Measurements from ENCODE around the gene MMEL1. TPM values are rescaled to one million over a fixed set of nuclear protein-coding genes. Genes with fewer than 3 reads are reported as not detected.

Gene MMEL1
- total and polyA plus RNA-seq, 2 of the 13 experiments (the other 11 are each of a cell fraction or from before 2014, with no cell fraction given), result 0.48 TPM; not detected in 1

- TF ChIP-seq, protein P1, sequence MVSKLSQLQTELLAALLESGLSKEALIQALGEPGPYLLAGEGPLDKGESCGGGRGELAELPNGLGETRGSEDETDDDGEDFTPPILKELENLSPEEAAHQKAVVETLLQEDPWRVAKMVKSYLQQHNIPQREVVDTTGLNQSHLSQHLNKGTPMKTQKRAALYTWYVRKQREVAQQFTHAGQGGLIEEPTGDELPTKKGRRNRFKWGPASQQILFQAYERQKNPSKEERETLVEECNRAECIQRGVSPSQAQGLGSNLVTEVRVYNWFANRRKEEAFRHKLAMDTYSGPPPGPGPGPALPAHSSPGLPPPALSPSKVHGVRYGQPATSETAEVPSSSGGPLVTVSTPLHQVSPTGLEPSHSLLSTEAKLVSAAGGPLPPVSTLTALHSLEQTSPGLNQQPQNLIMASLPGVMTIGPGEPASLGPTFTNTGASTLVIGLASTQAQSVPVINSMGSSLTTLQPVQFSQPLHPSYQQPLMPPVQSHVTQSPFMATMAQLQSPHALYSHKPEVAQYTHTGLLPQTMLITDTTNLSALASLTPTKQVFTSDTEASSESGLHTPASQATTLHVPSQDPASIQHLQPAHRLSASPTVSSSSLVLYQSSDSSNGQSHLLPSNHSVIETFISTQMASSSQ (IDR thresholded peaks at IDR 0.05; ENCODE audit: low read depth), result no peak
- TF ChIP-seq, protein P1 (CRISPR knock-in tag; IDR thresholded peaks at IDR 0.05; ENCODE audit: borderline replicate concordance), result no peak
- TF ChIP-seq STAG1 (CRISPR knock-in tag; IDR thresholded peaks at IDR 0.05) (peak; percentile 89), ZFP41 (CRISPR knock-in tag; IDR thresholded peaks at IDR 0.05; ENCODE audit: borderline replicate concordance) (no peak), ZNF710 (CRISPR knock-in tag; IDR thresholded peaks at IDR 0.05; ENCODE audit: borderline replicate concordance) (peak; percentile 55; the same call in 1 of the 2 replicates), HIVEP1 (CRISPR knock-in tag; IDR thresholded peaks at IDR 0.05) (no peak), ATF7 (IDR thresholded peaks at IDR 0.05) (no peak), ATF7 (CRISPR knock-in tag; IDR thresholded peaks at IDR 0.05) (no peak), ZNF10 (CRISPR knock-in tag; IDR thresholded peaks at IDR 0.05; ENCODE audit: borderline replicate concordance, low read depth) (no peak), KDM2A (CRISPR knock-in tag; IDR thresholded peaks at IDR 0.05; ENCODE audit: borderline replicate concordance, low read depth) (peak; percentile 68; the same call in 1 of the 2 replicates), ZNF230 (CRISPR knock-in tag; IDR thresholded peaks at IDR 0.05) (no peak), ZSCAN22 (CRISPR knock-in tag; IDR thresholded peaks at IDR 0.05) (no peak), SMARCC2 (IDR thresholded peaks at IDR 0.05) (no peak), ZNF883 (CRISPR knock-in tag; IDR thresholded peaks at IDR 0.05; ENCODE audit: not compliant biosample characterization) (no peak), SAP130 (CRISPR knock-in tag; IDR thresholded peaks at IDR 0.05; ENCODE audit: low read depth) (peak; percentile 52; the same call in 1 of the 2 replicates), REPIN1 (CRISPR knock-in tag; IDR thresholded peaks at IDR 0.05; ENCODE audit: borderline replicate concordance, low read depth) (peak; percentile 34; the same call in 1 of the 2 replicates)
- TF ChIP-seq, protein P2, sequence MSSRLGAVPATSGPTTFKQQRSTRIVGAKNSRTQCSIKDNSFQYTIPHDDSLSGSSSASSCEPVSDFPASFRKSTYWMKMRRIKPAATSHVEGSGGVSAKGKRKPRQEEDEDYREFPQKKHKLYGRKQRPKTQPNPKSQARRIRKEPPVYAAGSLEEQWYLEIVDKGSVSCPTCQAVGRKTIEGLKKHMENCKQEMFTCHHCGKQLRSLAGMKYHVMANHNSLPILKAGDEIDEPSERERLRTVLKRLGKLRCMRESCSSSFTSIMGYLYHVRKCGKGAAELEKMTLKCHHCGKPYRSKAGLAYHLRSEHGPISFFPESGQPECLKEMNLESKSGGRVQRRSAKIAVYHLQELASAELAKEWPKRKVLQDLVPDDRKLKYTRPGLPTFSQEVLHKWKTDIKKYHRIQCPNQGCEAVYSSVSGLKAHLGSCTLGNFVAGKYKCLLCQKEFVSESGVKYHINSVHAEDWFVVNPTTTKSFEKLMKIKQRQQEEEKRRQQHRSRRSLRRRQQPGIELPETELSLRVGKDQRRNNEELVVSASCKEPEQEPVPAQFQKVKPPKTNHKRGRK (CRISPR knock-in tag; IDR thresholded peaks at IDR 0.05), result no peak
- TF ChIP-seq, protein P3, sequence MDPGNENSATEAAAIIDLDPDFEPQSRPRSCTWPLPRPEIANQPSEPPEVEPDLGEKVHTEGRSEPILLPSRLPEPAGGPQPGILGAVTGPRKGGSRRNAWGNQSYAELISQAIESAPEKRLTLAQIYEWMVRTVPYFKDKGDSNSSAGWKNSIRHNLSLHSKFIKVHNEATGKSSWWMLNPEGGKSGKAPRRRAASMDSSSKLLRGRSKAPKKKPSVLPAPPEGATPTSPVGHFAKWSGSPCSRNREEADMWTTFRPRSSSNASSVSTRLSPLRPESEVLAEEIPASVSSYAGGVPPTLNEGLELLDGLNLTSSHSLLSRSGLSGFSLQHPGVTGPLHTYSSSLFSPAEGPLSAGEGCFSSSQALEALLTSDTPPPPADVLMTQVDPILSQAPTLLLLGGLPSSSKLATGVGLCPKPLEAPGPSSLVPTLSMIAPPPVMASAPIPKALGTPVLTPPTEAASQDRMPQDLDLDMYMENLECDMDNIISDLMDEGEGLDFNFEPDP (CRISPR knock-in tag; conservative IDR thresholded peaks at IDR 0.05), result no peak
- TF ChIP-seq, protein P4, sequence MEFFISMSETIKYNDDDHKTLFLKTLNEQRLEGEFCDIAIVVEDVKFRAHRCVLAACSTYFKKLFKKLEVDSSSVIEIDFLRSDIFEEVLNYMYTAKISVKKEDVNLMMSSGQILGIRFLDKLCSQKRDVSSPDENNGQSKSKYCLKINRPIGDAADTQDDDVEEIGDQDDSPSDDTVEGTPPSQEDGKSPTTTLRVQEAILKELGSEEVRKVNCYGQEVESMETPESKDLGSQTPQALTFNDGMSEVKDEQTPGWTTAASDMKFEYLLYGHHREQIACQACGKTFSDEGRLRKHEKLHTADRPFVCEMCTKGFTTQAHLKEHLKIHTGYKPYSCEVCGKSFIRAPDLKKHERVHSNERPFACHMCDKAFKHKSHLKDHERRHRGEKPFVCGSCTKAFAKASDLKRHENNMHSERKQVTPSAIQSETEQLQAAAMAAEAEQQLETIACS (CRISPR knock-in tag; IDR thresholded peaks at IDR 0.05), result no peak
Observed at GRCh38 chr1:2548068-2548589, 84.7 kb downstream of the MMEL1 start (continued).

Data from HepG2 (cell line).